ENCODE results near the gene PAQR4.

The PAQR4 gene

DNA sequence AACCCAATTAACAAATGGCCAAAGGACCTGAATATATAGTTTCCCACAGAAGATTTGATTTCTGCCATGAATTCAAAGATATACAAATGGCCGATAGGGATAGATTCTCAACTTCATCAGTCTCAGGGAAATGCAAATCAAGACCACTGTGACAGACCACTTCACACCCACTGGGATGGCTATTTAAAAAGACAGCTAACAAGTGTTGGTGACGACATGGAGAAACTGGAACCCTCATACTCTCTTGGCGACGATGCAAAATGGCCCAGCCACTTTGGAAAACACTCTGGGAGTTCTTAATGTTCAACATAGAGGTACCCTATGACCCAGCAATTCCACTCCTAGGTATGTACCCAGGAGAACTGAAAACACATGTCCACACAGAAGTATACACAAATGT is 22.5 kb upstream of the PAQR4 start:
- TF ChIP-seq SNAI2 (CRISPR knock-in tag; IDR thresholded peaks at IDR 0.05) (no peak), POU6F1 (CRISPR knock-in tag; IDR thresholded peaks at IDR 0.05; ENCODE audit: borderline replicate concordance, low read depth) (no peak), RARB (CRISPR knock-in tag; IDR thresholded peaks at IDR 0.05) (no peak), ISL1 (CRISPR knock-in tag; IDR thresholded peaks at IDR 0.05) (no peak), ZNF70 (CRISPR knock-in tag; IDR thresholded peaks at IDR 0.05) (no peak)
- no peak for ATAC-seq

DNA sequence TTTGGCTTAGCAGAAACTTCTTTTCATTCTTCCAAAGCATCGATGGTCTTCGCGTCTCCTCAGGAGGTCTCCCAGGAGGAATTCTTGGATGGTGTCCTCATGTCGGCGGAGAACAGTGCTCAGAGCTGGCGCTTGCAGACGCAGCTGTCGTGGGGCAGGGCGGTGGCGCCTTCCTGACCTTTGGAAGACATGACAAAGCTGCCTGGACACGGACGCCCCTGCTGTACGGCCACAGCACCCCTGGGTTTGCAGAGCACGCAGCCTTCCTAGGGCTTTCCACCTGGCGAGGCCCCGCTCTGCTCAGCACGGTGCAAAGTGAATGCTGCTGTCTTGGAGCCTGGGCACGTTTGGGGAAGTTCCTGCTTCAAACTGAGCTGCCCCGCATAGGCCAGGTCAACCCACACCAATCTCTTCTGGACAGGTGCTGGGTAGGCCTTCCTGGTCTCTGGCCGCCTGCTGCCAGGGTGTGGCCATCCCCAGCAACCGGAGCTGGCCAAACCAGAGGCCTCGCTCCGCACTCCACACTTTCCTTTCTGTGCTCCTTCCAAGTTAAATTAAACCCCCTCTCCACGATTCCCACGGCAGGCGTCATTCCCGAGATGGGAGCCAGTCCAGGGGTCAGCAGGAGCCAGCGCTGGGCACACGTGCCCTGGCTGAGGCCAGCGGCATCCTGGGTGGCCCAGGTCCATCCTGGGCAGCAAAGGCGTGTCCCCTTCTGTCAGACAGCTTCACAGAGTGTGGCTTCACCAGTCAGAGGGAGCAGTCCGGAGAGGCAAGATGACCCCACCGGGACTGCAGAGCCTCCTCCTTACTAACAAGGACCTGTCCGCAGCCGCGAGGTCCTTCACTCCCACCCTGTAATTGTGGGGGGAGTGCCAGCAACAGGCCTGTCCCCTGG is 20.1 kb upstream of the PAQR4 start:
- TF ChIP-seq ZFP30 (CRISPR knock-in tag; IDR thresholded peaks at IDR 0.05) (no peak), ZC3H10 (CRISPR knock-in tag; IDR thresholded peaks at IDR 0.05) (no peak), ZNF565 (CRISPR knock-in tag; conservative IDR thresholded peaks at IDR 0.05; ENCODE audit: low read depth) (no peak), ISL1 (CRISPR knock-in tag; IDR thresholded peaks at IDR 0.05) (no peak), PPARA (CRISPR knock-in tag; IDR thresholded peaks at IDR 0.05; ENCODE audit: borderline replicate concordance) (no peak), POU6F1 (CRISPR knock-in tag; IDR thresholded peaks at IDR 0.05; ENCODE audit: borderline replicate concordance, low read depth) (no peak), ZNF8 (CRISPR knock-in tag; IDR thresholded peaks at IDR 0.05) (no peak), OSR1 (CRISPR knock-in tag; IDR thresholded peaks at IDR 0.05) (no peak), RARB (CRISPR knock-in tag; IDR thresholded peaks at IDR 0.05) (no peak), BACH2 (CRISPR knock-in tag; IDR thresholded peaks at IDR 0.05; ENCODE audit: borderline replicate concordance) (no peak)
- TF ChIP-seq, protein P1, sequence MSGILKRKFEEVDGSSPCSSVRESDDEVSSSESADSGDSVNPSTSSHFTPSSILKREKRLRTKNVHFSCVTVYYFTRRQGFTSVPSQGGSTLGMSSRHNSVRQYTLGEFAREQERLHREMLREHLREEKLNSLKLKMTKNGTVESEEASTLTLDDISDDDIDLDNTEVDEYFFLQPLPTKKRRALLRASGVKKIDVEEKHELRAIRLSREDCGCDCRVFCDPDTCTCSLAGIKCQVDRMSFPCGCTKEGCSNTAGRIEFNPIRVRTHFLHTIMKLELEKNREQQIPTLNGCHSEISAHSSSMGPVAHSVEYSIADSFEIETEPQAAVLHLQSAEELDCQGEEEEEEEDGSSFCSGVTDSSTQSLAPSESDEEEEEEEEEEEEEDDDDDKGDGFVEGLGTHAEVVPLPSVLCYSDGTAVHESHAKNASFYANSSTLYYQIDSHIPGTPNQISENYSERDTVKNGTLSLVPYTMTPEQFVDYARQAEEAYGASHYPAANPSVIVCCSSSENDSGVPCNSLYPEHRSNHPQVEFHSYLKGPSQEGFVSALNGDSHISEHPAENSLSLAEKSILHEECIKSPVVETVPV (CRISPR knock-in tag; IDR thresholded peaks at IDR 0.05): no peak
- ATAC-seq: no peak

DNA sequence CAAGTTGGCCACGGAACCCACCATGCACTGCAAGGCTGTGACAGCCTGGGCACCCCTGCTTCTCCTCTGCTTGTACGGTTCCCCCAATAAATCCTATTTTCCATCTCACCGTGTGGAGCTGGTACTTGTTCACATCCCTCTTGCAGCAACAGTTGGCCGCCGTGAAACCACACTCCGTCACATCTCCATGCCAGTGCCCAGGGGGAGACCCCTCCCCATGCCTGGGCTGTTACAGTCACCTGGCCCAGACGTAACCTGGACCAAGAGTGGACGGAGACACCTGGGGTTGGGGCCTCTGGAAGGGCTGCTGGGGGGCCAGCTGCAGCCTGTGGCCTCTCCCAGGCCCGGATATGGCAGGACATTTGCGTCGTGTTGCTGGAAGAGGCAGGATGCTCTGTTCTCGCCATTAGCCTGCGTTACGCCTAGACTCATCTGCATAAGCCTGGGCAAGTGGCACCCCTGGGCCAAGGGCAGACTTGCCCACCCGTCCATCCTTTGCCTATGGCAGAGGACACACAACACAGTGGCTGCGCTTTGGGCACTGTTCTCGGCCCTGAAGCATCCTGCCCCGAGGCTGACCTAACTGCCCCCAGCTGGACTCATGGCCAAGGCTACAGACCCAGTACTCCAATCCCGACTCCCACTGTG is 19.3 kb upstream of the PAQR4 start:
- TF ChIP-seq TCF4 (CRISPR knock-in tag; IDR thresholded peaks at IDR 0.05; ENCODE audit: borderline replicate concordance): no peak
- ATAC-seq: peak; percentile 13; the same call in 1 of the 3 replicates

DNA sequence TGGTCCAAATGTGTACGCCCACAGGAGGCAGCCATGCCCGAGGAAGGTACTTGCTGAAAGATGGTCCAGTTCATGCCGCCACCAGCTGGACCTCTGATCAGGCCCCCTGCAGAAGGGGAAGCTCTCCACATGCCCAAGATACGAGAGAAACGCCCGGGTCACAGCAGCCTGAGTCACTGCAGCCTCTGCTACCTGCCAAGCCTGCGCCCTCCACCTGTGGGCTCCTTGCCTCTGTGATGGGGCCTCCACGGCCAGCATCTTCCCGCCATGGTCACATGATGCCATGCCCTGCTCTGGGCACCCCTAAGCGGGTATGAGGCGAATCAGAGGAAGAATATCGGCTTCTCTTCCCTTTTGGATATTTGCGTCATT is 18.8 kb upstream of the PAQR4 start:
- TF ChIP-seq, protein P2, sequence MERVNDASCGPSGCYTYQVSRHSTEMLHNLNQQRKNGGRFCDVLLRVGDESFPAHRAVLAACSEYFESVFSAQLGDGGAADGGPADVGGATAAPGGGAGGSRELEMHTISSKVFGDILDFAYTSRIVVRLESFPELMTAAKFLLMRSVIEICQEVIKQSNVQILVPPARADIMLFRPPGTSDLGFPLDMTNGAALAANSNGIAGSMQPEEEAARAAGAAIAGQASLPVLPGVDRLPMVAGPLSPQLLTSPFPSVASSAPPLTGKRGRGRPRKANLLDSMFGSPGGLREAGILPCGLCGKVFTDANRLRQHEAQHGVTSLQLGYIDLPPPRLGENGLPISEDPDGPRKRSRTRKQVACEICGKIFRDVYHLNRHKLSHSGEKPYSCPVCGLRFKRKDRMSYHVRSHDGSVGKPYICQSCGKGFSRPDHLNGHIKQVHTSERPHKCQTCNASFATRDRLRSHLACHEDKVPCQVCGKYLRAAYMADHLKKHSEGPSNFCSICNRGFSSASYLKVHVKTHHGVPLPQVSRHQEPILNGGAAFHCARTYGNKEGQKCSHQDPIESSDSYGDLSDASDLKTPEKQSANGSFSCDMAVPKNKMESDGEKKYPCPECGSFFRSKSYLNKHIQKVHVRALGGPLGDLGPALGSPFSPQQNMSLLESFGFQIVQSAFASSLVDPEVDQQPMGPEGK (CRISPR knock-in tag; IDR thresholded peaks at IDR 0.05; ENCODE audit: borderline replicate concordance): no peak
- no peak for TF ChIP-seq ZFP30 (CRISPR knock-in tag; IDR thresholded peaks at IDR 0.05)
- TF ChIP-seq, protein P1 (CRISPR knock-in tag; IDR thresholded peaks at IDR 0.05): no peak
- TF ChIP-seq TOX (CRISPR knock-in tag; IDR thresholded peaks at IDR 0.05; ENCODE audit: borderline replicate concordance): no peak
- no peak for TF ChIP-seq TSHZ2 (CRISPR knock-in tag; IDR thresholded peaks at IDR 0.05)
- no peak for TF ChIP-seq POU6F1 (CRISPR knock-in tag; IDR thresholded peaks at IDR 0.05; ENCODE audit: borderline replicate concordance, low read depth)
- 0 out of 3 replicates have a peak, but pooled peaks have one; percentile 8 for ATAC-seq
